HFFc6 (cell line): ENCODE results near the gene FBXW5. TPM values are rescaled to one million over a fixed set of nuclear protein-coding genes. Genes with fewer than 3 reads are reported as not detected.

Experiments used
- DNase-seq: peaks from one replicate; pipeline ENCODE4 v3.0.0-alpha.2; 2018
- H3K27ac Mint-ChIP-seq: 2 replicates; pipeline ENCODE4 v1.8.0; 2020; ENCODE audit warnings: mild to moderate bottlenecking, mixed read lengths
- H3K27me3 Mint-ChIP-seq: 2 replicates; pipeline ENCODE4 v1.8.0; 2021; ENCODE audit warnings: mild to moderate bottlenecking, moderate library complexity, mixed read lengths; ENCODE audit not compliant: insufficient read depth
- H3K36me3 Mint-ChIP-seq: 2 replicates; pipeline ENCODE4 v1.8.0; 2021; ENCODE audit warnings: low read depth, mixed read lengths
- H3K4me1 Mint-ChIP-seq: 2 replicates; pipeline ENCODE4 v1.8.0; 2020; ENCODE audit warnings: low read depth, mixed read lengths
- H3K4me3 Mint-ChIP-seq: 2 replicates; pipeline ENCODE4 v1.8.0; 2020; ENCODE audit warnings: mild to moderate bottlenecking, moderate library complexity, mixed read lengths
- H3K9me3 Mint-ChIP-seq: 2 replicates; pipeline ENCODE4 v1.8.0; 2020; ENCODE audit warnings: mild to moderate bottlenecking, mixed read lengths
- total RNA-seq, 6 experiments: library from RNA; stranded (reverse); fragmentation: NEBNext Ultra II Directional; extraction: Animal tissue kit (Norgen Biotek cat#: 25700); gene quantifications; 2 replicates in 1 of 6; 3 replicates in 5 of 6; pipeline ENCODE4 v1.2.3, GENCODE V29; 2021
- TF ChIP-seq, protein P1 (sequence below): fragments of 200-600 bp; sonication (generic); IDR thresholded peaks from 2 replicates; pipeline ENCODE4 v1.5.0; 2021; ENCODE audit warnings: antibody characterized with exemption, mild to moderate bottlenecking

Gene FBXW5
- total RNA-seq, 6 experiments from 2014 or later: 89.1 to 102 (median 94.4) TPM

GRCh38 chr9:136907011-136907914 lies 37.3 kb downstream of the FBXW5 start:
- Mint-ChIP-seq H3K4me3 (no peak overlapping the region), H3K36me3 (peaks cover 5% of the 10 kb centered on the region; the same call in 1 of the 2 replicates), H3K27ac (no peak overlapping the region), H3K27me3 (no peaks in the 10 kb centered on the region), H3K9me3 (no peaks in the 10 kb centered on the region), H3K4me1 (no peaks in the 10 kb centered on the region)
- no peak for DNase-seq
- TF ChIP-seq, protein P1, sequence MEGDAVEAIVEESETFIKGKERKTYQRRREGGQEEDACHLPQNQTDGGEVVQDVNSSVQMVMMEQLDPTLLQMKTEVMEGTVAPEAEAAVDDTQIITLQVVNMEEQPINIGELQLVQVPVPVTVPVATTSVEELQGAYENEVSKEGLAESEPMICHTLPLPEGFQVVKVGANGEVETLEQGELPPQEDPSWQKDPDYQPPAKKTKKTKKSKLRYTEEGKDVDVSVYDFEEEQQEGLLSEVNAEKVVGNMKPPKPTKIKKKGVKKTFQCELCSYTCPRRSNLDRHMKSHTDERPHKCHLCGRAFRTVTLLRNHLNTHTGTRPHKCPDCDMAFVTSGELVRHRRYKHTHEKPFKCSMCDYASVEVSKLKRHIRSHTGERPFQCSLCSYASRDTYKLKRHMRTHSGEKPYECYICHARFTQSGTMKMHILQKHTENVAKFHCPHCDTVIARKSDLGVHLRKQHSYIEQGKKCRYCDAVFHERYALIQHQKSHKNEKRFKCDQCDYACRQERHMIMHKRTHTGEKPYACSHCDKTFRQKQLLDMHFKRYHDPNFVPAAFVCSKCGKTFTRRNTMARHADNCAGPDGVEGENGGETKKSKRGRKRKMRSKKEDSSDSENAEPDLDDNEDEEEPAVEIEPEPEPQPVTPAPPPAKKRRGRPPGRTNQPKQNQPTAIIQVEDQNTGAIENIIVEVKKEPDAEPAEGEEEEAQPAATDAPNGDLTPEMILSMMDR: no peak

DNA sequence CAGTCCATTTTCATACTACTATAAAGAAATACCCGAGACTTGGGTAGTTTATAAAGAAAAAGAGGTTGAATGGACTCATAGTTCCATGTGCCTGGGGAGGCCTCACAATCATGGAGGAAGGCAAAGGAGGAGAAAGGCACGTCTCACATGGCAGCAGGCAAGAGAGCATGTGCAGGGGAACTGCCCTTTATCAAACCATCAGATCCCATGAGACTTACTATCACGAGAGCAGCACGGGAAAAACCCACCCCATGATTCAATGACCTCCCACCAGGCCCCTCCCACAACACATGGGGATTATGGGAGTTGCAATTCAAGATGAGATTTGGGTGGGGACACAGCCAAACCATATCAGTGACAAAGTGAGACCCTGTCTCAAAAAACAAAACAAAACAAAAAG lies 38.3 kb downstream of the FBXW5 start:
- H3K4me1 Mint-ChIP-seq: peaks cover 8% of the 10 kb centered on the region
- no peak overlapping the region for H3K4me3 Mint-ChIP-seq
- peaks cover 5% of the 10 kb centered on the region; the same call in 1 of the 2 replicates for H3K36me3 Mint-ChIP-seq
- TF ChIP-seq, protein P1: no peak
- no peak overlapping the region for H3K27ac Mint-ChIP-seq
- H3K9me3 Mint-ChIP-seq: no peaks in the 10 kb centered on the region
- no peak for DNase-seq
- H3K27me3 Mint-ChIP-seq: no peaks in the 10 kb centered on the region

DNA sequence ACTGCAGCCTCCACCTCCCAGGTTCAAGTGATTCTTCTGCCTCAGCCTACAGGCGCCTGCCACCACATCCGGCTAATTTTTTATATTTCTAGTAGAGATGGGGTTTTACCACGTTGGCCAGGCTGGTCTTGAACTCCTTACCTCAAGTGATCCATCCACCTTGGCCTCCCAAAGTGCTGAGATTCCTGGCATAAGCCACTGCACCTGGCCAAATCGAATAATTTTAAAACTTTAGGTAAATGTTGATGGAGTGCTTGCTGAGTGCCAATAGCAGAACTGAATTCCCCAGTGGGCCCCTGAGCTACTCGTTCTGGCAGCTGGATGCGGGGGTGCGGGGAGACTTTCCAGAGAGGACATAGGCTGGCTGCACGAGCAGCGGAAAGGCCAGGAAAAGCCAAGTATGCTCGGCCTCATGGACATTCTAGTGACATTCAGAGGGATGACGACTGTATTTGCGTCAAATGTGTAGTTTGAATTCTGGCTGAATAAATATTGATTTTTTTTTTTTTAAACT lies 41.4 kb downstream of the FBXW5 start:
- H3K36me3 Mint-ChIP-seq: peaks cover 17% of the 10 kb centered on the region
- no peak overlapping the region for H3K27ac Mint-ChIP-seq
- no peaks in the 10 kb centered on the region for H3K27me3 Mint-ChIP-seq
- DNase-seq: no peak
- H3K4me3 Mint-ChIP-seq: no peak overlapping the region
- H3K9me3 Mint-ChIP-seq: no peaks in the 10 kb centered on the region
- H3K4me1 Mint-ChIP-seq: peaks cover 17% of the 10 kb centered on the region
- TF ChIP-seq, protein P1: no peak

DNA sequence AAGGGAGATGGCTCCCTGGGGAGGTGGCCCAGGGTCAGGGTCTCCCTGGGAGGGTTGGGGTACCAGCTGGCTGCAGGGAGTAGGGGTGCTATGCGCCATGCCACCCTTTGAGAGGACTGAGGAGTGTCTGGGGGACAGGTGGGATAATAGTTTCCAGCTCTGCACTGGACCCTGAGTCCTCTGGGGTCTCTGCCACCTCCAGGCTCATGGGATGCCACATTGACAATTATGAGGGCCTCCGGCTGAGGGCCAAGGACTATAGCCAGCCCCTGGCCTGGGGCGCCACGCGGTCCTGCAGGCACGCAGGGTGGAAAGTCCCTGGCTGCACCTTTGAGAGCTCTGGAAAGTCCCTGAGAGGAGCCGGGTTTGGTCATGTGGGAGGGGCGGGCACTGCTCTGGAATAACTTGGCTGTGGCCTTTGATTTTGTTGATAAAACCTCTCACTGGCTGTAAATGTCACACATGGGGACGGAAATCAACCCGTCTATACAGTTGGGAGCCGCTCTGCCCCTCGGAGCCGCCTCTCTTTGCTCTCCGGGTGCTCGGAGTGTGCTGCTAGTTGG lies 42.2 kb downstream of the FBXW5 start:
- H3K4me3 Mint-ChIP-seq: no peak overlapping the region
- no peak for DNase-seq

DNA sequence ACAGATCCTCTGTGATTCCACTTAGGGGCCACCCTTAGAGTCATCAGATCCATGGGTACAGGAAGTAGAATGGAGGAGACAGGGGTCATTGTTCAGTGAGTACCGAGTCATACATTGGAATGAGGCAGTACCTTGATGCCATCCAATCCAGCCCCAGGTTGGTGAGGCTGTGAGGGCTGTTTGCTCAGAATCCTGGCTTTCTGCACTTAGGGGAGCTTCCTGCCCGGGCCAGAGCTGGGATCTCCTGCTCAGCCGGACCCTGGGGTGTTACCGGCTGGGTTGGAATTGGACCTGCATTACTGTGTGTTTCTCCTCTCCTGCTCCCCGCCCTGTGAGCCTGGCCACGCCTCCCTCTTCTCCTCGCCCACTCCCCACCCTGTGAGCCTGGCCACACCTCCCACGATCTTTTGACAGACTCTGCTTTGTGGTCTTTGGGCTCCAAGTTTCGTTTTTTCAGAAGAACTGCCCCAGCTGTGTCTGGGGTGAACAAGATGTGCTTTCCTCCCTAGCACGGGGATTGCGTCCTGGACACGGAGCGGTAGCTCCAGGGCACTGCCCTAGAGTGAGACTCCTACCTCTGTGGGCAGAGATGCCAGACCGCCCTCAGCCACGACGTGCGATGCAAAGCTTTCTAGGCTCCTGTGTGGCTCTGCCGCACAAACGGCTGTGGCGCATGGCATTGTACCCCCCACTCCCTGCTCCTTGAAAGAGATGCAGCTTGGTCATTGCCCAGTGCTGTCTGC lies 42.9 kb downstream of the FBXW5 start:
- Mint-ChIP-seq H3K4me1 (peaks cover 17% of the 10 kb centered on the region), H3K27me3 (no peaks in the 10 kb centered on the region), H3K4me3 (no peak overlapping the region), H3K36me3 (peaks cover 17% of the 10 kb centered on the region), H3K27ac (peak overlapping the region; percentile 72), H3K9me3 (no peaks in the 10 kb centered on the region)
- peak; percentile 8 for DNase-seq
- TF ChIP-seq, protein P1: no peak

More for the DNA sequence above, 42.2 kb downstream of the FBXW5 start:
- H3K27me3 Mint-ChIP-seq: no peaks in the 10 kb centered on the region
- H3K36me3 Mint-ChIP-seq: peaks cover 17% of the 10 kb centered on the region
- peaks cover 17% of the 10 kb centered on the region for H3K4me1 Mint-ChIP-seq
- TF ChIP-seq, protein P1: no peak
- H3K27ac Mint-ChIP-seq: no peak overlapping the region
- no peaks in the 10 kb centered on the region for H3K9me3 Mint-ChIP-seq
